Neuron (in vitro differentiated cells): ENCODE measurements around the gene TRIM3.

Source experiments
- H2AFZ ChIP-seq: one replicate; pipeline ENCODE4 v1.6.1; 2013; ENCODE audit warnings: low read depth, mild to moderate bottlenecking, inconsistent platforms, low read length, moderate library complexity
- H3K27me3 ChIP-seq: one replicate; pipeline ENCODE4 v1.6.1; 2013; ENCODE audit warnings: low read length; ENCODE audit not compliant: insufficient read depth
- H3K36me3 ChIP-seq: one replicate; pipeline ENCODE4 v1.6.1; 2013; ENCODE audit warnings: low read length; ENCODE audit not compliant: insufficient read depth
- H3K4me1 ChIP-seq: one replicate; pipeline ENCODE4 v1.6.1; 2013; ENCODE audit warnings: low read length; ENCODE audit not compliant: insufficient read depth
- H3K4me3 ChIP-seq: 2 replicates; pipeline ENCODE4 v1.5.1; 2013; ENCODE audit warnings: mild to moderate bottlenecking, low read length, moderate library complexity
- H3K9me3 ChIP-seq: one replicate; pipeline ENCODE4 v1.6.1; 2013; ENCODE audit warnings: low read length

Gene TRIM3

GRCh38 chr11:6488821-6489220 is 15.1 kb upstream of the TRIM3 start:
- Histone ChIP-seq H3K36me3 (peaks cover 54% of the 10 kb centered on the region), H3K27me3 (no peaks in the 10 kb centered on the region), H3K4me1 (no peaks in the 10 kb centered on the region), H3K9me3 (no peaks in the 10 kb centered on the region), H3K4me3 (no peak overlapping the region), H2AFZ (no peak overlapping the region)

DNA sequence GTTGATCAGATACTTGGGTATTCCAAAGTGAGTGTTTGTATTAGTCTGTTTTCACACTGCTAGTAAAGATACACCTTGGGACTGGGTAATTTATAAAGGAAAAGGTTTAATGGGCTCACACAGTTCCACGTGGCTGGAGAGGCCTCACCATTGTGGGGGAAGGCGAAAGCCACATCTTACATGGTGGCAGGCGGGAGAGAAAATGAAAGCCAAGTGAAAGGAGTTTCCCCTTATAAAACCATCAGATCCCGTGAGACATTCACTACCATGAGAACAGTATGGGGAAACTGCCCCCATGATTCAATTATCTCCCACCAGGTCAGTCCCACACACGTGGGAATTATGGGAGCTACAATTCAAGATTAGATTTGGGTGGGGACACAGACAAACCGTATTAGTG is 14.6 kb upstream of the TRIM3 start:
- no peak overlapping the region for H2AFZ ChIP-seq
- peaks cover 58% of the 10 kb centered on the region for H3K36me3 ChIP-seq

DNA sequence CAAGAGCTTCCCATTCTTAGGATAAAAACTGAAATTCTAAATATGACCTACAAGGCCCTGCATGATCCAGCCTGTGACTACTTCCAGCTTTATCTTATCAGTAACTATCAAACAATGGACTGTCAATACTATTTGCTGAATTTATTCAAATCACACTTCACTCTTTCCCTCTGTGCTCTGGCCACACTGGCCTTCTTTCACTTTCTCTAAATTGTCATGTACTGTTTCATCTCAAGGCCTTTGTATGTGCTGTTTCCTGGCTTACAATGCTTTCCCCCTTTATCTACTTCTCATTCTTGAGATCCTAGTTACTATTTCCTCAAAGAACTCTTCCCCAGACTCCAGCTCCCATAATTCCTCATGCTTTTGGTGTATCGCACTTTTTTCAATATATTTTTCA is 13.2 kb upstream of the TRIM3 start:
- Histone ChIP-seq H3K4me3 (no peak overlapping the region), H2AFZ (no peak overlapping the region), H3K27me3 (no peaks in the 10 kb centered on the region), H3K36me3 (peaks cover 66% of the 10 kb centered on the region), H3K4me1 (peaks cover 6% of the 10 kb centered on the region), H3K9me3 (no peaks in the 10 kb centered on the region)

More for the DNA sequence above, 14.6 kb upstream of the TRIM3 start:
- Histone ChIP-seq H3K9me3 (no peaks in the 10 kb centered on the region), H3K27me3 (no peaks in the 10 kb centered on the region), H3K4me3 (no peak overlapping the region), H3K4me1 (no peaks in the 10 kb centered on the region)

- Histone ChIP-seq H2AFZ (no peak overlapping the region), H3K9me3 (no peaks in the 10 kb centered on the region), H3K36me3 (peaks cover 62% of the 10 kb centered on the region), H3K27me3 (no peaks in the 10 kb centered on the region), H3K4me1 (peaks cover 7% of the 10 kb centered on the region), H3K4me3 (no peak overlapping the region)
Measured at GRCh38 chr11:6486256-6486655, 12.5 kb upstream of the TRIM3 start.

DNA sequence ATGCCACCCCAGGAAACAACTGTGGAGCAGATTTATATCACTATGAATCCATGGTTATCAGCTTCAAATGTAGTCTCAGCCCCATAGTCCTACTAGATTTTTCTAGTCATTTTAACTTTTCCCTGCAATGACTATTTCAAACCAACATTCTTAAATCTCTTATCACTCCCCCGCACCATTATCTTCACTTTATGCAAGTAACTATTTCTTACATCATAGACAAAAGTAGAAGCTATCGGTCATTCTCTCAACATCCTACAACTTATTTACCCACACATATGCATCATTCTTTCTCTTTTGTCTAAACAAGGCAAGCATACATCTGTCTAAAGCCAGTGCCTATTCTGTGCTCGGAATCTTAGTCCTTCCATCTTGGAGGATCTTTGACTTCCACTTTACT is 11.9 kb upstream of the TRIM3 start:
- H2AFZ ChIP-seq = no peak overlapping the region
- no peaks in the 10 kb centered on the region for H3K27me3 ChIP-seq
- H3K9me3 ChIP-seq = no peaks in the 10 kb centered on the region
- H3K4me3 ChIP-seq = no peak overlapping the region
- peaks cover 9% of the 10 kb centered on the region for H3K4me1 ChIP-seq
- H3K36me3 ChIP-seq = peaks cover 59% of the 10 kb centered on the region

DNA sequence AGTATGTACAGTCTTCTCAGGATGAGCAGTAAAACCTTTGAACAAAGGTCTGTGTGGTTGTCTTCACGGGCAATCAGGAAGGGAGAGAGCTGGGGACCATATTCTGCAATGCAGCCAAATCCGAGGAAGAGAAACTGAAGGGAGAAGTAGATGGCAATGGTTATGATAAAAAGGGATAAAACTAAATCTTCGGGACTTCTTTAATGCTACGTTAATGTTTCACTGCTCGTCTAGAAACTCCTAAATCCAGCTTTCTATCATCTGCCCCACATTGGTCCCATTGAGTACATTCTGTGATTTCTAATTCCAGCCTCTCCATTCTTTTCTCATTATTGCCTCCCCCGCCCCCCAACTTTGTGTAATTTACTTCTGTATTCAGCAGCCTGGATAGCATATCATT is 9.3 kb upstream of the TRIM3 start:
- peaks cover 15% of the 10 kb centered on the region for H3K4me1 ChIP-seq
- H3K9me3 ChIP-seq = no peaks in the 10 kb centered on the region
- no peak overlapping the region for H3K4me3 ChIP-seq
- H2AFZ ChIP-seq = no peak overlapping the region
- H3K36me3 ChIP-seq = peaks cover 62% of the 10 kb centered on the region
- H3K27me3 ChIP-seq = no peaks in the 10 kb centered on the region

DNA sequence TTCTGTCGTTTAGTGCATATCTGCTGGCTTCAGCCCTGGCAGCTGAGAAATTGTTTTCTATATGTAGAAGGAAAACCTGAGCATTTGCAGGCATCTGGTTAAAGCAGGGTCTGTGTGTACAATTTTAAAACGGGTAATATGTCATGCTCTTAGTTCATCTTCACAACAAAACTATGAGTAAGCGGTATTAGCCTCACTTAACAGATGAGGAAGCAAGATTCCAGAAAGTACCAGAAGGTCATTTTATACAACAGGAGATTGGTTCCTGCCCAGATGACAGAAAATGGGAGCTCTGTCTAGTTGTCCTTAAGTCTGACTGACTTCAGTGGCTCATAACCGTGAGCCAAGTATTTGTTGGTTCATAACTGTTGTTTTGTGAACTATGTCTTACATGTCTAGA is 8.7 kb upstream of the TRIM3 start:
- Histone ChIP-seq H3K27me3 (no peaks in the 10 kb centered on the region), H3K4me3 (peak overlapping the region; percentile 89), H2AFZ (no peak overlapping the region), H3K4me1 (peaks cover 15% of the 10 kb centered on the region), H3K9me3 (no peaks in the 10 kb centered on the region), H3K36me3 (peaks cover 63% of the 10 kb centered on the region)

DNA sequence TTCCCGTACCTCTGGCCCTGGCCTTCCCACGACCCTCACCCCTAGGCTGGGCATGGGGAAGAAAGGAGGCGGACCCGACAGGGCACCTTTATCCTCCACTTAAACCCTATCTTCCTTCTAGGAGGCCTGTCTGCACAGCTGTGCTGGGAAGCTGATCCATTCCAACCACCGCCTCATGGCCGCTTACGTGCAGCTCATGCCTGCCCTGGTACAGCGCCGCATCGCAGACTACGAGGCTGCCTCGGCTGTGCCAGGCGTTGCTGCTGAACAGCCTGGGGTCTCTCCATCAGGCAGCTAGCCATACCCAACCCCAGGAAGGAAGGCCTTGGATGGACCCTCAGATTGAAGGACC is 8.2 kb upstream of the TRIM3 start:
- Histone ChIP-seq H3K4me1 (peaks cover 15% of the 10 kb centered on the region), H3K36me3 (peaks cover 64% of the 10 kb centered on the region), H3K4me3 (peak overlapping the region; percentile 89), H2AFZ (no peak overlapping the region), H3K27me3 (no peaks in the 10 kb centered on the region), H3K9me3 (no peaks in the 10 kb centered on the region)

DNA sequence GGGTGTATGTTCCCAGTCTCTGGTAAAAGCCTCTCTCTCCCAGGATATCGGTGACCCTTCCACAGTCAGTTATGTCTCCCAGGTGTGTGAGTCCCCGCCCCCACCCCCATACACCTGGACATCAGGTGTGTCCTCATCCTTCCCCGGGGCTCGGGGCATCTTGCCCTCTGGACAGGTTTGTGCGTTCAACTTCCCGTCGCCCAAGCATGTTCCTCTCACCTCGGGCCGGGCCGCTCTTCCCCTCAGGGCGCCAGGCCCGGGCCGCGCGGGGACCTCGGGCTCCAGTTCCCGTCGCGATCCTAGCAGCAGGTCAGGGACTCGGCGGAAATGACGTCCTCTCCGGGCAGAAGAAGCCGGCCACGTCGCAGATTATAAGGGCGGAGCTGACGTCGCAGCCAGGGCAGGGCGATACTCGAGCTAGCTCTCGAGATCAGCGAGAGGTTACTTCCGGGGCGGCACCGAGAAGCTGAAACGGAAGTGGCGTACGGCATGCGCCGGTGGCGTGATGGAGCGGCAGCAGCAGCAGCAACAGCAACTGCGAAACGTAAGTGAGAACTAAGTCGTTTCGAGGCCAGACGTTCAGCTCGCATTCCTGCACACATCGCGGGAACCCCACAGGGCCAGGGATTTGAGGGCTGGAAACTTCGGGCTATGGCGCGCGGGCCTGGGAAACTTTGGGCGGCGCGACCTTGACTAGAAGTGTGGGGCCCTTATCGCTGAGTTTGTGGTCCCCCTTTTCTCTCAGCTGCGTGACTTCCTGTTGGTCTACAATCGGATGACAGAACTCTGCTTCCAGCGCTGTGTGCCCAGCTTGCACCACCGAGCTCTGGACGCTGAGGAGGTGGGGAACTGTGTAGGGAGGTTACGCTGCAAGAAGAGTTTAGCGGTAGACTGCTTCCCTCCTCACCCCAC is 7.5 kb upstream of the TRIM3 start, which contains the start of the genes ARFIP2 and TIMM10B:
Gene ARFIP2 (minus strand): TSS at position 320 of the 912 bp plus-strand sequence. CDS start 910 bp downstream, outside the sequence.
Gene TIMM10B (plus strand): TSS at position 490 of the 912 bp plus-strand sequence. CDS start 16 bp downstream, at position 506.
- no peaks in the 10 kb centered on the region for H3K27me3 ChIP-seq
- peak within 1 kb of the TSS; percentile 4 for H2AFZ ChIP-seq
- peaks cover 59% of the 10 kb centered on the region for H3K36me3 ChIP-seq
- peak within 1 kb of the TSS; percentile 89 for H3K4me3 ChIP-seq
- H3K9me3 ChIP-seq = no peaks in the 10 kb centered on the region
- H3K4me1 ChIP-seq = peaks cover 15% of the 10 kb centered on the region

DNA sequence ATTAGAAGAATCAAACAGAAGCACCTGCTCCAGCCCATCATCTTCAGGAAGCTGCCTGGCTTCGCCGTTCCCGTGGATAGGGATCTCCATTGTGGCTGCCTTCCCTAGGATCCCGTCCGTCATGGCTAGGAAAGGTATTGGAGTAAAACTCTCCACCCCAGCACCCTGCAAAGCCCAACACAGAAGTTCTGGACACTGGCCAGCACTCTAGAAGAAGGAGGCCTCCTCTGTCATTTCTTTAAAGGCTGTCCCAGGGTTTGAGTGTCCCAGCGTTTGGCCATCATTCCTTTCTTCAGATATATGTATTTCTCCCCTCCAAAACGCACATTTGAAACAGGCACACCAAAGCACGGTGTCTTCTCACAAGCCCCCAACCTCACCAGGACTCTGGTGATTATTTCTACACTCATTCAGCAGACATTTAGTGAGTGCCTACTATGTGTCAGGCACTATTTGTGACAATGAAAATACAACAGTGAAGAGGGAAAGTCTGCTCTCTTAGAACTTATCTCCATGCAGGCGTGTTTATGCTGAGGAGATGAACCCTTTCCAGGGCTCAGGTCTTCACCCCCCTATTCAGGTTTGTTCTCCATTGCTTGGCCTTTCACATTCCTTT is 6.7 kb upstream of the TRIM3 start:
- H3K9me3 ChIP-seq = no peaks in the 10 kb centered on the region
- no peak overlapping the region for H2AFZ ChIP-seq
- peaks cover 15% of the 10 kb centered on the region for H3K4me1 ChIP-seq
- H3K36me3 ChIP-seq = peaks cover 51% of the 10 kb centered on the region
- H3K27me3 ChIP-seq = no peaks in the 10 kb centered on the region
- peak overlapping the region; percentile 89 for H3K4me3 ChIP-seq

GRCh38 chr11:6476571-6476970 is 2.8 kb upstream of the TRIM3 start:
- Histone ChIP-seq H3K36me3 (peaks cover 21% of the 10 kb centered on the region), H3K27me3 (no peaks in the 10 kb centered on the region), H3K4me3 (no peak overlapping the region), H2AFZ (no peak overlapping the region), H3K9me3 (no peaks in the 10 kb centered on the region), H3K4me1 (peaks cover 17% of the 10 kb centered on the region)

- H2AFZ ChIP-seq = no peak overlapping the region
- no peak overlapping the region for H3K4me3 ChIP-seq
- H3K27me3 ChIP-seq = no peaks in the 10 kb centered on the region
- H3K36me3 ChIP-seq = peaks cover 21% of the 10 kb centered on the region
- H3K4me1 ChIP-seq = peaks cover 17% of the 10 kb centered on the region
- no peaks in the 10 kb centered on the region for H3K9me3 ChIP-seq
Measured at GRCh38 chr11:6475936-6476335, 2.2 kb upstream of the TRIM3 start.

GRCh38 chr11:6474806-6475500 is 1.2 kb upstream of the TRIM3 start:
- no peaks in the 10 kb centered on the region for H3K27me3 ChIP-seq
- no peak overlapping the region for H2AFZ ChIP-seq
- H3K36me3 ChIP-seq = peaks cover 21% of the 10 kb centered on the region
- H3K9me3 ChIP-seq = no peaks in the 10 kb centered on the region
- peaks cover 9% of the 10 kb centered on the region for H3K4me1 ChIP-seq
- H3K4me3 ChIP-seq = no peak overlapping the region
